GM23338 (cell line): ENCODE results near the gene ASB8. TPM values are rescaled to one million over a fixed set of nuclear protein-coding genes. Genes with fewer than 3 reads are reported as not detected.

ENCODE experiments used
- ATAC-seq: fragments of 200-7000 bp; cut with Tn5 transposase; 3 replicates; pipeline ENCODE4 v1.9.1; 2020
- DNase-seq: peaks from one replicate; pipeline ENCODE4 v3.0.0-alpha.2; 2015; ENCODE audit warnings: low spot score
- H2AFZ ChIP-seq: fragments of 200-600 bp; sonication (generic); 2 replicates; pipeline ENCODE4 v1.8.0; 2016; ENCODE audit warnings: antibody characterized with exemption, mild to moderate bottlenecking, moderate library complexity
- H3F3A ChIP-seq: fragments of 200-600 bp; sonication (generic); replicated peaks from 2 replicates; pipeline ENCODE4 v1.8.0; 2017; ENCODE audit warnings: antibody characterized with exemption, mixed run types, low read depth
- H3K27ac ChIP-seq: fragments of 200-600 bp; sonication (generic); 2 replicates; pipeline ENCODE4 v1.6.1; 2016; ENCODE audit warnings: low read depth
- H3K27me3 ChIP-seq: fragments of 200-600 bp; sonication (generic); 2 replicates; pipeline ENCODE4 v1.8.0; 2016; ENCODE audit warnings: mild to moderate bottlenecking, mixed run types, moderate library complexity; ENCODE audit not compliant: insufficient read depth
- H3K36me3 ChIP-seq: fragments of 200-600 bp; sonication (generic); 2 replicates; pipeline ENCODE4 v1.8.0; 2016; ENCODE audit warnings: mild to moderate bottlenecking; ENCODE audit not compliant: insufficient read depth
- H3K4me1 ChIP-seq: fragments of 200-600 bp; sonication (generic); 2 replicates; pipeline ENCODE4 v1.8.0; 2016; ENCODE audit warnings: mild to moderate bottlenecking, moderate library complexity; ENCODE audit not compliant: insufficient read depth
- H3K4me2 ChIP-seq: fragments of 200-600 bp; sonication (generic); 2 replicates; pipeline ENCODE4 v1.7.1; 2017; ENCODE audit warnings: mixed run types
- H3K4me3 ChIP-seq: fragments of 200-600 bp; sonication (generic); 2 replicates; pipeline ENCODE4 v1.6.1; 2016; ENCODE audit warnings: mixed run types
- H3K79me2 ChIP-seq: fragments of 200-600 bp; sonication (generic); replicated peaks from 2 replicates; pipeline ENCODE4 v1.8.0; 2017; ENCODE audit warnings: mild to moderate bottlenecking; ENCODE audit not compliant: insufficient read depth
- H3K9me2 ChIP-seq: fragments of 200-600 bp; sonication (generic); 2 replicates; pipeline ENCODE4 v1.8.0; 2017; ENCODE audit not compliant: insufficient read depth
- H4K20me1 ChIP-seq: fragments of 200-600 bp; sonication (generic); replicated peaks from 2 replicates; pipeline ENCODE4 v1.8.0; 2017; ENCODE audit warnings: mild to moderate bottlenecking; ENCODE audit not compliant: insufficient read depth
- H3K27ac Mint-ChIP-seq: 2 replicates; pipeline ENCODE4 v1.8.0; 2020; ENCODE audit warnings: inconsistent platforms, mild to moderate bottlenecking, moderate library complexity, mixed read lengths
- H3K27me3 Mint-ChIP-seq: 3 replicates; pipeline ENCODE4 v1.8.0; 2022; ENCODE audit warnings: low read depth, mild to moderate bottlenecking, moderate library complexity, mixed read lengths, inconsistent platforms; ENCODE audit not compliant: insufficient read depth, poor library complexity
- H3K36me3 Mint-ChIP-seq: 3 replicates; pipeline ENCODE4 v1.8.0; 2021; ENCODE audit warnings: low read depth, mild to moderate bottlenecking, inconsistent platforms, moderate library complexity, mixed read lengths
- H3K4me1 Mint-ChIP-seq: 3 replicates; pipeline ENCODE4 v1.8.0; 2020; ENCODE audit warnings: mild to moderate bottlenecking, inconsistent platforms, mixed read lengths
- H3K4me3 Mint-ChIP-seq: 3 replicates; pipeline ENCODE4 v1.8.0; 2021; ENCODE audit warnings: moderate library complexity, mild to moderate bottlenecking, inconsistent platforms, mixed read lengths
- H3K9me3 Mint-ChIP-seq: 3 replicates; pipeline ENCODE4 v1.8.0; 2020; ENCODE audit warnings: moderate library complexity, mild to moderate bottlenecking, inconsistent platforms, mixed read lengths
- CREB1 ChIP-seq: fragments of 250-450 bp; sonication (Bioruptor Pico); IDR thresholded peaks from 2 replicates; pipeline ENCODE4 v1.5.0; 2020; ENCODE audit warnings: low read depth, mild to moderate bottlenecking, moderate library complexity
- EZH2 ChIP-seq: fragments of 200-600 bp; sonication (generic); IDR thresholded peaks from one replicate; pipeline ENCODE4 v1.8.0; 2017; ENCODE audit warnings: antibody characterized with exemption, mild to moderate bottlenecking, low read depth; ENCODE audit not compliant: unreplicated experiment
- EZH2phosphoT487 ChIP-seq: fragments of 200-600 bp; sonication (generic); IDR thresholded peaks from one replicate; pipeline ENCODE4 v1.8.1; 2018; ENCODE audit warnings: antibody characterized with exemption; ENCODE audit not compliant: unreplicated experiment
- JUNB ChIP-seq: IDR thresholded peaks from one replicate; pipeline ENCODE4 v1.6.1; 2016; ENCODE audit warnings: antibody characterized with exemption; ENCODE audit not compliant: unreplicated experiment
- NANOG ChIP-seq: IDR thresholded peaks from 2 replicates; pipeline ENCODE4 v1.6.1; 2016; ENCODE audit warnings: antibody characterized with exemption, borderline replicate concordance
- POLR2AphosphoS5 ChIP-seq: IDR thresholded peaks from 2 replicates; pipeline ENCODE4 v1.6.1; 2016; ENCODE audit warnings: antibody characterized with exemption, low read depth
- STAT1 ChIP-seq: IDR thresholded peaks from one replicate; pipeline ENCODE4 v1.6.1; 2016; ENCODE audit warnings: antibody characterized with exemption; ENCODE audit not compliant: unreplicated experiment
- ZNF331 ChIP-seq: fragments of 250-450 bp; sonication (Bioruptor Pico); IDR thresholded peaks from 2 replicates; pipeline ENCODE4 v1.5.0; 2020; ENCODE audit warnings: low read depth, mild to moderate bottlenecking, moderate library complexity
- ZNF462 ChIP-seq: fragments of 250-450 bp; sonication (Bioruptor Pico); IDR thresholded peaks from 2 replicates; pipeline ENCODE4 v1.5.0; 2020; ENCODE audit warnings: mild to moderate bottlenecking, moderate library complexity
- polyA plus RNA-seq: library from polyadenylated mRNA; unstranded; fragments of >200 nt; fragmentation: Nextera tagmentation; extraction: Ambion mirVana; gene quantifications from 2 replicates; pipeline ENCODE4 v1.2.1, GENCODE V29; 2016
- total RNA-seq: library from RNA; depleted of rRNA; stranded (reverse); fragments of >200 nt; shearing (Covaris generic); gene quantifications from 2 replicates; pipeline ENCODE4 v1.2.3, GENCODE V29; 2014
- TF ChIP-seq, protein P1 (sequence below), 2 experiments: fragments of 200-600 bp in 1 of 2; sonication (generic) in 1 of 2; conservative IDR thresholded peaks; 2 replicates each; pipeline versions ENCODE4 v1.5.1 to v1.6.1; 2016 to 2017; ENCODE audit warnings: antibody characterized with exemption in 2 of 2, low read depth in 2 of 2, mild to moderate bottlenecking in 2 of 2, moderate library complexity in 1 of 2
- TF ChIP-seq, protein P2 (sequence below): IDR thresholded peaks from one replicate; pipeline ENCODE4 v1.6.1; 2018; ENCODE audit warnings: antibody characterized with exemption; ENCODE audit not compliant: unreplicated experiment

ASB8 gene
- total and polyA plus RNA-seq, 2 experiments from 2014 or later = 5.4 to 8.4 TPM

GRCh38 chr12:48197549-48197970 lies 40.2 kb upstream of the ASB8 start (continued):
- no peak for TF ChIP-seq ZNF462 (CRISPR knock-in tag)
- TF ChIP-seq CREB1 (CRISPR knock-in tag) = no peak
- TF ChIP-seq EZH2phosphoT487 = no peak
- TF ChIP-seq, protein P1, sequence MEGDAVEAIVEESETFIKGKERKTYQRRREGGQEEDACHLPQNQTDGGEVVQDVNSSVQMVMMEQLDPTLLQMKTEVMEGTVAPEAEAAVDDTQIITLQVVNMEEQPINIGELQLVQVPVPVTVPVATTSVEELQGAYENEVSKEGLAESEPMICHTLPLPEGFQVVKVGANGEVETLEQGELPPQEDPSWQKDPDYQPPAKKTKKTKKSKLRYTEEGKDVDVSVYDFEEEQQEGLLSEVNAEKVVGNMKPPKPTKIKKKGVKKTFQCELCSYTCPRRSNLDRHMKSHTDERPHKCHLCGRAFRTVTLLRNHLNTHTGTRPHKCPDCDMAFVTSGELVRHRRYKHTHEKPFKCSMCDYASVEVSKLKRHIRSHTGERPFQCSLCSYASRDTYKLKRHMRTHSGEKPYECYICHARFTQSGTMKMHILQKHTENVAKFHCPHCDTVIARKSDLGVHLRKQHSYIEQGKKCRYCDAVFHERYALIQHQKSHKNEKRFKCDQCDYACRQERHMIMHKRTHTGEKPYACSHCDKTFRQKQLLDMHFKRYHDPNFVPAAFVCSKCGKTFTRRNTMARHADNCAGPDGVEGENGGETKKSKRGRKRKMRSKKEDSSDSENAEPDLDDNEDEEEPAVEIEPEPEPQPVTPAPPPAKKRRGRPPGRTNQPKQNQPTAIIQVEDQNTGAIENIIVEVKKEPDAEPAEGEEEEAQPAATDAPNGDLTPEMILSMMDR (conservative IDR thresholded peaks at IDR 0.05; ENCODE audit: low read depth in 2 of 2) = peak; percentile 48 to 75

DNA sequence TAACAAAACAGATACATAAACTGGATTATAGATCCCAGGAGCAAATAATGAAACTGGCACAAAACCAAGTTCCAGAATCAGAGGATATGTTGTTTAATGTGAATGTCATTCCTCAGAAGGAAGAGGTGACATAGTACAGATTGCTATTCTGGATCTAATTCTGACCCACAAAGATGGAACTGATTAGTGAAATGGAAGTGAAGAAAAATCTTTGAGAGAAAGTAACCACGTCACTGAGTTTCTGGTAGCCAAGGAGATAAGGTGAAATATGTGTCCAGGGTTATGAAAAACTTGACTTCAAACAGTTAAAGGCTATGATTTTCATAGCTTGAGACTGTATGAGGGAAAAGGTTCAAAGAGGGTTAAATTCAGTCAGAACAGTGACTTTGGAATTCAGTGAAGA lies 37.5 kb upstream of the ASB8 start:
- Histone ChIP-seq H3K4me3 (no peak overlapping the region), H3K4me1 (peaks cover 8% of the 10 kb centered on the region), H3K36me3 (no peaks in the 10 kb centered on the region), H3K27ac (no peak overlapping the region), H3K4me2 (no peak overlapping the region), H3K9me2 (no peaks in the 10 kb centered on the region), H4K20me1 (no peaks in the 10 kb centered on the region), H2AFZ (no peak overlapping the region), H3K79me2 (no peaks in the 10 kb centered on the region), H3F3A (no peaks in the 10 kb centered on the region), H3K27me3 (peaks cover 38% of the 10 kb centered on the region)
- H3K9me3 Mint-ChIP-seq = no peaks in the 10 kb centered on the region; the same call in 2 of the 3 replicates
- H3K27me3 Mint-ChIP-seq = peaks cover 17% of the 10 kb centered on the region
- ATAC-seq (no peak), DNase-seq (no peak)
- no peaks in the 10 kb centered on the region for H3K36me3 Mint-ChIP-seq
- H3K4me3 Mint-ChIP-seq = no peak overlapping the region
- H3K4me1 Mint-ChIP-seq = peaks cover 15% of the 10 kb centered on the region; the same call in 2 of the 3 replicates
- no peak overlapping the region for H3K27ac Mint-ChIP-seq
- TF ChIP-seq ZNF331 (CRISPR knock-in tag) (no peak), NANOG (no peak), POLR2AphosphoS5 (no peak), EZH2phosphoT487 (no peak), JUNB (no peak), STAT1 (no peak), EZH2 (no peak)
- TF ChIP-seq, protein P1 (conservative IDR thresholded peaks at IDR 0.05; ENCODE audit: low read depth in 2 of 2) = no peak
- TF ChIP-seq, protein P2, sequence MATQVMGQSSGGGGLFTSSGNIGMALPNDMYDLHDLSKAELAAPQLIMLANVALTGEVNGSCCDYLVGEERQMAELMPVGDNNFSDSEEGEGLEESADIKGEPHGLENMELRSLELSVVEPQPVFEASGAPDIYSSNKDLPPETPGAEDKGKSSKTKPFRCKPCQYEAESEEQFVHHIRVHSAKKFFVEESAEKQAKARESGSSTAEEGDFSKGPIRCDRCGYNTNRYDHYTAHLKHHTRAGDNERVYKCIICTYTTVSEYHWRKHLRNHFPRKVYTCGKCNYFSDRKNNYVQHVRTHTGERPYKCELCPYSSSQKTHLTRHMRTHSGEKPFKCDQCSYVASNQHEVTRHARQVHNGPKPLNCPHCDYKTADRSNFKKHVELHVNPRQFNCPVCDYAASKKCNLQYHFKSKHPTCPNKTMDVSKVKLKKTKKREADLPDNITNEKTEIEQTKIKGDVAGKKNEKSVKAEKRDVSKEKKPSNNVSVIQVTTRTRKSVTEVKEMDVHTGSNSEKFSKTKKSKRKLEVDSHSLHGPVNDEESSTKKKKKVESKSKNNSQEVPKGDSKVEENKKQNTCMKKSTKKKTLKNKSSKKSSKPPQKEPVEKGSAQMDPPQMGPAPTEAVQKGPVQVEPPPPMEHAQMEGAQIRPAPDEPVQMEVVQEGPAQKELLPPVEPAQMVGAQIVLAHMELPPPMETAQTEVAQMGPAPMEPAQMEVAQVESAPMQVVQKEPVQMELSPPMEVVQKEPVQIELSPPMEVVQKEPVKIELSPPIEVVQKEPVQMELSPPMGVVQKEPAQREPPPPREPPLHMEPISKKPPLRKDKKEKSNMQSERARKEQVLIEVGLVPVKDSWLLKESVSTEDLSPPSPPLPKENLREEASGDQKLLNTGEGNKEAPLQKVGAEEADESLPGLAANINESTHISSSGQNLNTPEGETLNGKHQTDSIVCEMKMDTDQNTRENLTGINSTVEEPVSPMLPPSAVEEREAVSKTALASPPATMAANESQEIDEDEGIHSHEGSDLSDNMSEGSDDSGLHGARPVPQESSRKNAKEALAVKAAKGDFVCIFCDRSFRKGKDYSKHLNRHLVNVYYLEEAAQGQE = no peak
